ENCODE measurements around the gene MTCH1.

DNA sequence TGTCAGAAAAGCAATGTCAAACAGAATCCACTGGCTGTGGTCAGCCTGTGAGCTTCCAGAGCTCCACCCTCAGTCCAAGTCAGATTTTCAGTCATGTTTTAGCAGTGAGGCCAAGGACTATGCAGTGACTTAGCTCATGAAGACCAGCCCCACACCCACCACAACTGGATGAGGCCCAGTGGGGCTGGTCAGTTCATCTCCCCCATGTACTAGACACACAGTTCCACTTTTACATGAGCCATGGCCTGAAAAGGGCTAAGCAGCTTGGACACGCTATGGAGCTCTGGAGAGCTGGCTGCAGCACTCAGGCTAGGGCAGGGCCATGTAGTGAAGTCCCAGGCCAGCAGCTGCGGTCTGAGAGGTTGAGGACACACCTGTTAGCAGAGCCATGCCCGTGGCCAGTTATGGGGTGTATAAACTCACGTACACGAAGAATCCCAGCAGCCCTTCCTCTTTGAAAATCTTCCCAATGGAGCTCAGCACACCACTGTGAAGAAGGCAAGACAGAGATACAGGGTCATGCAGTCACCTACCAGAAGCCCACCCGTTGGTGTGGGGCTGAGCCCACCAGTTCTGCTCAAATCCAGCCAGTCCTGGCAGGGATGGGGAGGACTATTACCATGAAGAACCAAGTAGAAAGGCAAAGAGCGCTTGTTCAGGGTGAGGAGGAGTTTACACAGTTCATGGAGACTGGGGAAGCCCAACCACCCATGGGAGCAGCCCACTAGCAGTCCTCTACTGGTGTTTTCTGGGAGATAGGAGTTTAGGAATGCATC lies 10.6 kb downstream of the MTCH1 start:
- TF ChIP-seq, protein P1, sequence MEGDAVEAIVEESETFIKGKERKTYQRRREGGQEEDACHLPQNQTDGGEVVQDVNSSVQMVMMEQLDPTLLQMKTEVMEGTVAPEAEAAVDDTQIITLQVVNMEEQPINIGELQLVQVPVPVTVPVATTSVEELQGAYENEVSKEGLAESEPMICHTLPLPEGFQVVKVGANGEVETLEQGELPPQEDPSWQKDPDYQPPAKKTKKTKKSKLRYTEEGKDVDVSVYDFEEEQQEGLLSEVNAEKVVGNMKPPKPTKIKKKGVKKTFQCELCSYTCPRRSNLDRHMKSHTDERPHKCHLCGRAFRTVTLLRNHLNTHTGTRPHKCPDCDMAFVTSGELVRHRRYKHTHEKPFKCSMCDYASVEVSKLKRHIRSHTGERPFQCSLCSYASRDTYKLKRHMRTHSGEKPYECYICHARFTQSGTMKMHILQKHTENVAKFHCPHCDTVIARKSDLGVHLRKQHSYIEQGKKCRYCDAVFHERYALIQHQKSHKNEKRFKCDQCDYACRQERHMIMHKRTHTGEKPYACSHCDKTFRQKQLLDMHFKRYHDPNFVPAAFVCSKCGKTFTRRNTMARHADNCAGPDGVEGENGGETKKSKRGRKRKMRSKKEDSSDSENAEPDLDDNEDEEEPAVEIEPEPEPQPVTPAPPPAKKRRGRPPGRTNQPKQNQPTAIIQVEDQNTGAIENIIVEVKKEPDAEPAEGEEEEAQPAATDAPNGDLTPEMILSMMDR (IDR thresholded peaks at IDR 0.05 in 4 of 5, conservative IDR thresholded peaks at IDR 0.05 in 1 of 5), result no peak
- no peak for TF ChIP-seq POLR2A (IDR thresholded peaks at IDR 0.05)

All from gastrocnemius medialis (tissue), 4 donors.